ENCODE results near the gene AMER2. TPM values are rescaled to one million over a fixed set of nuclear protein-coding genes. Genes with fewer than 3 reads are reported as not detected.

Gene AMER2
- polyA plus RNA-seq, 1 donor from 2014 or later, result 33.2 TPM

DNA sequence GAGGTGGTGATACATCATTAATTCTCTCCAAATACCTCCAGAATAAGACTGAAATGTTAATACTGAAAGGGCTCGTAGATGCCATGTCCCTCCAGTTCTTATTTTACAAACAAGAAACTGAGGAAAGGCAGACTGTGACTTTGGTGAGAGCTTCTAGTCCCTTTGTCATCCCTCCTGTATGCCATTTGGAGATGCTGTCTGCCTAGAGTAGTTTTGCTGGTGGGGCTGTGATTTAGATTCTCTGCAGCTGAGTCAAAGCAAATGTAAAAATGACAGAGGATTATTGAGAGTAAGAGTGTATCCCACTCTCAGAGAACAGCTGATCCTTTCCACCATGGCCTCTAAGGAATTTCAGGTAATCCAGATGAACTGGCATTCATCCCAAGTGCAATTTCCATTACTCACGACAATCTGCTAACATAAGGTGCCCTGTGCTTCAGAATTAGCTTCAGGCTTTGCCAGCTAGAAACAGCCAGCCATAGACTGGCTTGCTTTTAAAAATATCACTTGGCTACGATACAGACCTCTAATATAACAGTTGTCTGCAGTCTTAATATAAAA lies 59.3 kb downstream of the AMER2 start:
- no peaks in the 10 kb centered on the region for H3K36me3 ChIP-seq (ENCODE audit: insufficient read depth, low read length)
- H3K27ac ChIP-seq (ENCODE audit: low read length), result peak overlapping the region; percentile 10

More for the DNA sequence above, 59.3 kb downstream of the AMER2 start:
- TF ChIP-seq POLR2AphosphoS5 (IDR thresholded peaks at IDR 0.05) (no peak), TAF1 (IDR thresholded peaks at IDR 0.05; ENCODE audit: low read depth) (no peak)
- Histone ChIP-seq H3K27me3 (ENCODE audit: insufficient read depth, low read depth, low read length) (no peaks in the 10 kb centered on the region), H4K20me1 (ENCODE audit: insufficient read depth) (no peaks in the 10 kb centered on the region), H3K4me3 (ENCODE audit: low read length) (no peak overlapping the region), H3K79me2 (replicated peaks; ENCODE audit: insufficient read depth, low read length) (no peaks in the 10 kb centered on the region), H3K9me2 (ENCODE audit: insufficient read depth, low read length) (no peaks in the 10 kb centered on the region), H3F3A (ENCODE audit: insufficient read depth, low read length, poor library complexity, severe bottlenecking) (no peaks in the 10 kb centered on the region), H3K9ac (ENCODE audit: low read length) (no peak overlapping the region), H2AFZ (ENCODE audit: low read depth, low read length) (no peak overlapping the region), H3K4me2 (ENCODE audit: low read length) (no peak overlapping the region), H3K9me3 (ENCODE audit: low read length) (no peaks in the 10 kb centered on the region)

Small RNAs within 50 kb of the gene (small RNA-seq; reads per million reads assigned to genes)
- gene AL359757.1 (0 reads per million in 3 experiments), gene AL359757.2 (0 reads per million in 3 experiments)

Other genes starting within 250 kb of the AMER2 start
- not detected in 2 replicates for gene PABPC3, start 76.2 kb downstream of the AMER2 start, polyA plus RNA-seq
- 40.8 and 45.4 TPM in 2 replicates for gene MTMR6, start 115.2 kb upstream of the AMER2 start, polyA plus RNA-seq
- 147 and 150 TPM in 2 replicates for gene NUP58, start 129.3 kb upstream of the AMER2 start, polyA plus RNA-seq
- gene ATP8A2, start 199.7 kb upstream of the AMER2 start, polyA plus RNA-seq, result 11.9 and 14.9 TPM in 2 replicates

All from neural cell (in vitro differentiated cells).